Liver (tissue), 3 donors: ENCODE measurements around the gene ZRSR2.

ENCODE experiments used
- EGR1 ChIP-seq, 2 donors: IDR thresholded peaks; 2 replicates each; pipeline ENCODE4 v1.6.1; 2016 to 2018; ENCODE audit warnings: antibody characterized with exemption in 2 of 2, low read depth in 2 of 2
- RAD21 ChIP-seq, 2 donors: IDR thresholded peaks; 2 replicates each; pipeline ENCODE4 v1.6.1; 2016; ENCODE audit warnings: antibody characterized with exemption in 2 of 2, mild to moderate bottlenecking in 2 of 2
- SP1 ChIP-seq: IDR thresholded peaks from 2 replicates; pipeline ENCODE4 v1.6.1; 2018; ENCODE audit warnings: antibody characterized with exemption, mild to moderate bottlenecking
- TF ChIP-seq, protein P1 (sequence below): fragments of 150-350 bp; IDR thresholded peaks from 2 replicates; pipeline ENCODE4 v1.5.1; 2017; ENCODE audit warnings: improper control_type of control experiment, low read depth, low read length; ENCODE audit not compliant: missing input control
- TF ChIP-seq, protein P2 (sequence below): IDR thresholded peaks from 2 replicates; pipeline ENCODE4 v1.6.1; 2016; ENCODE audit warnings: antibody characterized with exemption, mild to moderate bottlenecking
- donor health status: healthy.
- donor health status: healthy.

DNA sequence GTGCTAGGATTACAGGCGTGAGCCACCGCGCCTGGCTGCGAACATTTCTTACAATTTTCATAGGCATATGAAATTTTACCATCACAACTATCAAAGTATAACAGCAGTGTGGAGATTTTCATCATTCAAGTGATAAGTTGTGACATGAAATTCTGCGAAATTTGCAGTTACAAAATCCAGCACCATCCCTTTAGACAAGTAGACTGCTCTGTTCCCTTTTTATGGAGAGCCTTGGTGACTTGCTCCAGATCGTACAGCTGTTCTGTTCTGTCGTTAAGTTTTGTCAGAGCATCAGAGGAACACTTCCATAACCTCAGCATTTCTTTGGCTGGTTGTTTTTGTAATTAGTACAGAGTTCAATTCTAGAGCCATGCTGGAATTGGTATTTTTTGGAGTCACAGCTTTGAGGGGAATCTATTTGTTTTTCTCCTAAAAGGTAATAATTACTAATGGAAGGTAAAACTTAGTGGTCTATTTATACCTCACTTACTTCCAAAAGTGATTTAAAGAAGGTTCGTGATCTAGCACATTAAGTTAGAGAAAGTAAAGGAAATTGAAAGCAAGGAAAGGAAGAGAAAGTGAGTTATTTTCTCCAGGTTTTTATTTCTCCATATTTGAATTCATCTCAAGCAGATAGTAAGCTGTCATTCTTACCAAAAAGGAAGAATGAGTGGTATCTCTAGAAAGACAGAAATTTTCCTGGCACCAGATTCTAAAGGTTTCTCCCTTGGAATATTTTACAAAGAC, 22.1 kb downstream of the ZRSR2 start:
- TF ChIP-seq, protein P1, sequence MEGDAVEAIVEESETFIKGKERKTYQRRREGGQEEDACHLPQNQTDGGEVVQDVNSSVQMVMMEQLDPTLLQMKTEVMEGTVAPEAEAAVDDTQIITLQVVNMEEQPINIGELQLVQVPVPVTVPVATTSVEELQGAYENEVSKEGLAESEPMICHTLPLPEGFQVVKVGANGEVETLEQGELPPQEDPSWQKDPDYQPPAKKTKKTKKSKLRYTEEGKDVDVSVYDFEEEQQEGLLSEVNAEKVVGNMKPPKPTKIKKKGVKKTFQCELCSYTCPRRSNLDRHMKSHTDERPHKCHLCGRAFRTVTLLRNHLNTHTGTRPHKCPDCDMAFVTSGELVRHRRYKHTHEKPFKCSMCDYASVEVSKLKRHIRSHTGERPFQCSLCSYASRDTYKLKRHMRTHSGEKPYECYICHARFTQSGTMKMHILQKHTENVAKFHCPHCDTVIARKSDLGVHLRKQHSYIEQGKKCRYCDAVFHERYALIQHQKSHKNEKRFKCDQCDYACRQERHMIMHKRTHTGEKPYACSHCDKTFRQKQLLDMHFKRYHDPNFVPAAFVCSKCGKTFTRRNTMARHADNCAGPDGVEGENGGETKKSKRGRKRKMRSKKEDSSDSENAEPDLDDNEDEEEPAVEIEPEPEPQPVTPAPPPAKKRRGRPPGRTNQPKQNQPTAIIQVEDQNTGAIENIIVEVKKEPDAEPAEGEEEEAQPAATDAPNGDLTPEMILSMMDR, result no peak
- TF ChIP-seq EGR1 (IDR thresholded peaks at IDR 0.05; ENCODE audit: low read depth in 2 of 2), result no peak
- TF ChIP-seq SP1, result no peak
- TF ChIP-seq, protein P2, sequence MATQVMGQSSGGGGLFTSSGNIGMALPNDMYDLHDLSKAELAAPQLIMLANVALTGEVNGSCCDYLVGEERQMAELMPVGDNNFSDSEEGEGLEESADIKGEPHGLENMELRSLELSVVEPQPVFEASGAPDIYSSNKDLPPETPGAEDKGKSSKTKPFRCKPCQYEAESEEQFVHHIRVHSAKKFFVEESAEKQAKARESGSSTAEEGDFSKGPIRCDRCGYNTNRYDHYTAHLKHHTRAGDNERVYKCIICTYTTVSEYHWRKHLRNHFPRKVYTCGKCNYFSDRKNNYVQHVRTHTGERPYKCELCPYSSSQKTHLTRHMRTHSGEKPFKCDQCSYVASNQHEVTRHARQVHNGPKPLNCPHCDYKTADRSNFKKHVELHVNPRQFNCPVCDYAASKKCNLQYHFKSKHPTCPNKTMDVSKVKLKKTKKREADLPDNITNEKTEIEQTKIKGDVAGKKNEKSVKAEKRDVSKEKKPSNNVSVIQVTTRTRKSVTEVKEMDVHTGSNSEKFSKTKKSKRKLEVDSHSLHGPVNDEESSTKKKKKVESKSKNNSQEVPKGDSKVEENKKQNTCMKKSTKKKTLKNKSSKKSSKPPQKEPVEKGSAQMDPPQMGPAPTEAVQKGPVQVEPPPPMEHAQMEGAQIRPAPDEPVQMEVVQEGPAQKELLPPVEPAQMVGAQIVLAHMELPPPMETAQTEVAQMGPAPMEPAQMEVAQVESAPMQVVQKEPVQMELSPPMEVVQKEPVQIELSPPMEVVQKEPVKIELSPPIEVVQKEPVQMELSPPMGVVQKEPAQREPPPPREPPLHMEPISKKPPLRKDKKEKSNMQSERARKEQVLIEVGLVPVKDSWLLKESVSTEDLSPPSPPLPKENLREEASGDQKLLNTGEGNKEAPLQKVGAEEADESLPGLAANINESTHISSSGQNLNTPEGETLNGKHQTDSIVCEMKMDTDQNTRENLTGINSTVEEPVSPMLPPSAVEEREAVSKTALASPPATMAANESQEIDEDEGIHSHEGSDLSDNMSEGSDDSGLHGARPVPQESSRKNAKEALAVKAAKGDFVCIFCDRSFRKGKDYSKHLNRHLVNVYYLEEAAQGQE, result no peak
- TF ChIP-seq RAD21 (IDR thresholded peaks at IDR 0.05), result no peak
